HCT116 (cell line): Measurements from ENCODE around the gene SULT1A1. TPM values are rescaled to one million over a fixed set of nuclear protein-coding genes. Genes with fewer than 3 reads are reported as not detected.
A peak's percentile ranks its signal among the peaks of the same experiment; 100 is the strongest.
"Not testable (repeated sequence)": the region's sequence is repeated elsewhere in the genome, so short reads cannot be mapped to it uniquely, and the experiment has no call there.

Experiments
- ATAC-seq: fragments of 200-7000 bp; cut with Tn5 transposase; 2 replicates; pipeline ENCODE4 v1.9.1; 2020; ENCODE audit warnings: mild to moderate bottlenecking, moderate library complexity
- Bru-seq: library from RNA; stranded (reverse); fragments of 400-500 nt; gene quantifications from one replicate; lab custom pipeline; 2021; lab: Mats Ljungman, UMichigan
- BruChase-seq, 2 experiments: library from RNA; stranded (reverse); fragments of 400-500 nt; gene quantifications; one replicate each; lab custom pipeline; 2021; lab: Mats Ljungman, UMichigan
- BruUV-seq: library from RNA; stranded (reverse); fragments of 400-500 nt; replicated peaks from 2 replicates; lab custom pipeline; 2021; lab: Mats Ljungman, UMichigan
- CTCF ChIA-PET: fragments of 300-600 bp; sonication (Branson Sonifier 250); formaldehyde crosslinking; loops from one replicate; lab custom pipeline; 2021; ENCODE audit warnings: antibody characterized with exemption; lab: Charles Lee
- POLR2A ChIA-PET: fragments of 300-600, 350-600 bp; sonication (Branson Sonifier 250); formaldehyde crosslinking; loops from one replicate; lab custom pipeline; 2021; ENCODE audit warnings: antibody characterized with exemption; lab: Charles Lee
- RAD21 ChIA-PET, 2 experiments: fragments of 300-600 bp; sonication (Branson Sonifier 250); formaldehyde crosslinking; loops; one replicate each; lab custom pipeline; 2023; ENCODE audit warnings: low total read pairs in 2 of 2; ENCODE audit not compliant: uncharacterized antibody in 2 of 2, unreplicated experiment in 2 of 2, low non-redundant PET in 1 of 2; lab: Charles Lee
- DNase-seq: peaks from one replicate; pipeline ENCODE4 v3.0.0-alpha.2; 2010; ENCODE audit warnings: low read depth, low spot score
- H2AFZ ChIP-seq: fragments of 200-600 bp; shearing (Covaris generic), sonication (generic); 2 replicates; pipeline ENCODE4 v1.6.1; 2017; ENCODE audit warnings: low read depth, mixed run types, mixed read lengths, antibody characterized with exemption, low read length; ENCODE audit not compliant: poor library complexity, severe bottlenecking
- H3K27ac ChIP-seq: 2 replicates; pipeline ENCODE4 v1.5.1; 2012; ENCODE audit warnings: low read depth, low read length
- H3K27me3 ChIP-seq: fragments of 200-600 bp; sonication (generic); 2 replicates; pipeline ENCODE4 v1.6.1; 2016; ENCODE audit warnings: mixed run types, low read length, mixed read lengths; ENCODE audit not compliant: insufficient read depth
- H3K36me3 ChIP-seq, 2 experiments: fragments of 200-500 bp in 1 of 2; fragments of 200-600 bp in 1 of 2; sonication (Bioruptor generic) in 1 of 2; sonication (generic) in 1 of 2; 2 replicates each; pipeline versions ENCODE4 v1.5.1 to v1.6.1; 2014 to 2016; ENCODE audit warnings: low read length in 2 of 2, inconsistent platforms in 1 of 2, mixed read lengths in 1 of 2, mixed run types in 1 of 2; ENCODE audit not compliant: insufficient read depth in 2 of 2, control insufficient read depth in 1 of 2
- H3K4me1 ChIP-seq, 2 experiments: fragments of 200-600 bp in 1 of 2; sonication (generic) in 1 of 2; 2 replicates each; pipeline versions ENCODE4 v1.5.1 to v1.6.1; 2012 to 2017; ENCODE audit warnings: low read length in 2 of 2, inconsistent platforms in 1 of 2, mild to moderate bottlenecking in 1 of 2, mixed read lengths in 1 of 2, mixed run types in 1 of 2, moderate library complexity in 1 of 2; ENCODE audit not compliant: insufficient read depth in 2 of 2, control insufficient read depth in 1 of 2
- H3K4me2 ChIP-seq: fragments of 200-600 bp; sonication (generic); 2 replicates; pipeline ENCODE4 v1.6.1; 2017; ENCODE audit warnings: mixed run types, low read length, mixed read lengths
- H3K4me3 ChIP-seq, 2 experiments: fragments of 200-600 bp in 1 of 2; sonication (generic) in 1 of 2; replicated peaks in 1 of 2; 2 replicates each; pipeline ENCODE4 v1.5.1; 2011 to 2016; ENCODE audit warnings: low read length in 2 of 2, control low read depth in 1 of 2, low read depth in 1 of 2, mild to moderate bottlenecking in 1 of 2, mixed read lengths in 1 of 2, mixed run types in 1 of 2
- H3K79me2 ChIP-seq: fragments of 200-600 bp; sonication (generic); 2 replicates; pipeline ENCODE4 v1.6.1; 2017; ENCODE audit warnings: mild to moderate bottlenecking, mixed run types, low read length, moderate library complexity, mixed read lengths; ENCODE audit not compliant: insufficient read depth
- H3K9ac ChIP-seq: fragments of 200-600 bp; sonication (generic); 2 replicates; pipeline ENCODE4 v1.6.1; 2016; ENCODE audit warnings: low read length, mixed read lengths
- H3K9me2 ChIP-seq: fragments of 200-600 bp; sonication (generic), shearing (Covaris generic); 2 replicates; pipeline ENCODE4 v1.6.1; 2017; ENCODE audit warnings: mixed run types, mild to moderate bottlenecking, moderate library complexity; ENCODE audit not compliant: insufficient read depth
- H3K9me3 ChIP-seq, 2 experiments: fragments of 200-500 bp in 1 of 2; fragments of 200-600 bp in 1 of 2; sonication (Bioruptor generic) in 1 of 2; sonication (generic) in 1 of 2; 2 replicates each; pipeline ENCODE4 v1.6.1; 2014 to 2017; ENCODE audit warnings: low read length in 2 of 2, mixed read lengths in 2 of 2, inconsistent platforms in 1 of 2, low read depth in 1 of 2, mild to moderate bottlenecking in 1 of 2, mixed run types in 1 of 2, moderate library complexity in 1 of 2; ENCODE audit not compliant: control insufficient read depth in 1 of 2, insufficient read depth in 1 of 2
- H4K20me1 ChIP-seq: fragments of 200-600 bp; sonication (generic), shearing (Covaris generic); 2 replicates; pipeline ENCODE4 v1.6.1; 2017; ENCODE audit warnings: mixed run types, mild to moderate bottlenecking, moderate library complexity; ENCODE audit not compliant: insufficient read depth
- MAX ChIP-seq: IDR thresholded peaks from 2 replicates; pipeline ENCODE4 v1.6.1; 2012
- POLR2AphosphoS5 ChIP-seq: IDR thresholded peaks from 2 replicates; pipeline ENCODE4 v1.6.1; 2011; ENCODE audit warnings: mild to moderate bottlenecking, low read depth, low read length, moderate library complexity
- intact Hi-C: fragments of 100-400 bp; cut with micrococcal nuclease; formaldehyde crosslinking; loops from 2 replicates; pipeline ENCODE4 v1.10.0; 2022
- long read RNA-seq: library from polyadenylated mRNA; unstranded; transcript quantifications from one replicate; pipeline ENCODE4 v2.0.0, GENCODE V29; 2021; ENCODE audit not compliant: unreplicated experiment
- polyA plus RNA-seq: library from polyadenylated mRNA; unstranded; fragments of >200 nt; gene quantifications from 2 replicates; pipeline ENCODE4 v1.2.1, GENCODE V29; 2012; ENCODE audit warnings: missing spikeins
- total RNA-seq: library from RNA; stranded (reverse); gene quantifications from one replicate; pipeline ENCODE4 v1.2.1, GENCODE V29; 2021; ENCODE audit not compliant: unreplicated experiment

The SULT1A1 gene
- total RNA-seq (23.1 TPM), Bru-seq, nascent RNA (percentile 60 among the genes with signal in this experiment), BruChase-seq, experiment 1, labeled RNA remaining after a 6-hour chase (percentile 52 among the genes with signal in this experiment), BruChase-seq, experiment 2, labeled RNA remaining after a 2-hour chase (percentile 60 among the genes with signal in this experiment)
- 19.0 and 26.1 TPM in 2 replicates for polyA plus RNA-seq
- long read RNA-seq, transcript SULT1A1-201 (8 exons, 1,162 nt) = major isoform, 12 of 22 reads
- long read RNA-seq, partial matches to known transcripts = 3 of 22 reads
- long read RNA-seq, other reads (novel, unspliced or antisense) = 4 of 22 reads

DNA sequence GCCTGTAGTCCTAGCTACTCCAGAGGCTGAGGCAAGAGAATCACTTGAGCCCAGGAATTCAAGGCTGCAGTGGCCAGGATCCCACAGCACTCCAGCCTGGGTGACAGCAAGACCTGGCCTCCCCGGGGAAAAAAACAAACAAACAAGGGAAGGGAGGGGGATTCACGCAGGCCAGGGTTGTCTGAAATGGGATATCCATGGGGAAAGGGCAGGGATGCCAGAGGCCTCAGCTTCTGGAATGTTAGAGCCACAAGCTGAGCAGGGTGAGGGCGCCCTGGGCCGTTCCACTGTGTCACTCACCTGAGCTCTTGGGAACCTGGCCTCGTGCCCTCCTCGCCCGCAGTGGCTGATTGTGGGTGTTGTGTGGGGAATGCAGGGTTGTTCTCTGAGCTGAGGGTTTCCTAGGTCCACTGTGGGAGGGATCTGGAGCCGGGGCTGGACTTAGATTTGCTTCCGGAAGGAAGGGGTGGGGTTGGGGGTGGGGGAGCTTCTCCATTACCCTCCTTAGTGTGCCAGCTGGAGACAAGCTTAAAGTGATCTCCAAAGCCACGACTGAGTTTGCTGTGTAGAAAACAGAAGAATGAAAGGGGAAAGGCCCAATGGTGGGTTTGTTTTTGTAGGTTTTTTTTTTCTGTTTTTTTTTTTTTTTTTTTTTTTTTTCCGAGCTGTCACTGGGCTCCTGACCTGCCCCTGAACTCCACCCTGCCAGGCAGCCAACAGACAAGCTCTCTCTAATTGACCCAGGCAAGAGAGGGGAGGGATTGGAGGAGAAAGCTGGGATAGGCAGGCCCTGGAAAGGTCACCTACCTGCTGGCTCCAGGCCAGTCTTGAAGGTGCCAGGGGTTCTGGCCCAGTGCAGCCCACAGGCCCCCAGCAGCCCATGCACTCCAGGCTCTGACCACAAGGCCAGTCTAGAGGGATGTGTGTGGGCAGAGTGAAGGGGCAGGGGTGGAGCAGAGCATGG is at the start of gene SULT1A1:
SULT1A1 (minus strand) TSS at position 414 of the 964 bp plus-strand sequence. CDS start 1,189 bp downstream, outside the sequence.
- ChIA-PET POLR2A (interaction anchor here (1.0 to 2.0 kb wide), 3 partner anchors 13 to 212 kb away, joined by 3 to 7 read pairs (median 3); partner anchors contain the start of genes ATXN2L and SULT1A2), CTCF (interaction anchor here (0.6 to 1.6 kb wide), 4 partner anchors 12 to 1203 kb away, joined by 4 to 5 read pairs (median 4); no protein-coding TSS in a partner anchor), RAD21 (interaction anchor here in 1 of 2 experiments (1.0 kb wide), 1 partner anchor 13 kb away, joined by 3 read pairs; the partner anchor contains the start of gene SULT1A2)
- Histone ChIP-seq H3K79me2 (no peaks in the 10 kb centered on the region), H2AFZ (no peak within 1 kb of the TSS), H3K9me2 (no peaks in the 10 kb centered on the region), H4K20me1 (no peaks in the 10 kb centered on the region), H3K4me3 (peak within 1 kb of the TSS; percentile 34 to 55), H3K27ac (peak within 1 kb of the TSS; percentile 65), H3K4me1 (peaks cover 7 to 18% of the 10 kb centered on the region in 2 experiments; a peak in 3 of 4 replicates), H3K4me2 (peak within 1 kb of the TSS; percentile 66), H3K9me3 (no peaks in the 10 kb centered on the region), H3K9ac (peak within 1 kb of the TSS; percentile 48; the same call in 1 of the 2 replicates), H3K36me3 (no peaks in the 10 kb centered on the region; a peak in 1 of 4 replicates), H3K27me3 (no peaks in the 10 kb centered on the region)
- ATAC-seq = peak; percentile 68
- BruUV-seq = TSS peak; percentile 66
- intact Hi-C loops = no loop called here
- TF ChIP-seq MAX (no peak), POLR2AphosphoS5 (peak; percentile 47)
- no peak for DNase-seq

- RAD21 ChIA-PET, H3K36me3 ChIP-seq, ATAC-seq, H3K79me2 ChIP-seq, H3K9ac ChIP-seq, CTCF ChIA-PET, H3K27ac ChIP-seq, H2AFZ ChIP-seq, H3K9me2 ChIP-seq, H3K4me2 ChIP-seq, BruUV-seq, H3K27me3 ChIP-seq, H3K9me3 ChIP-seq, intact Hi-C loops, H3K4me3 ChIP-seq, POLR2A ChIA-PET, H4K20me1 ChIP-seq, DNase-seq: not testable (repeated sequence)
- peaks cover 0 to 14% of the 10 kb centered on the region in 2 experiments; a peak in 2 of 4 replicates for H3K4me1 ChIP-seq
Observed at GRCh38 chr16:28639959-28640358, 30.1 kb upstream of the SULT1A1 start.

- H3K4me3 ChIP-seq, RAD21 ChIA-PET, H3K9ac ChIP-seq, H3K79me2 ChIP-seq, H3K36me3 ChIP-seq, CTCF ChIA-PET, DNase-seq, H3K9me3 ChIP-seq, H4K20me1 ChIP-seq, H3K27ac ChIP-seq, H3K9me2 ChIP-seq, BruUV-seq, H2AFZ ChIP-seq, H3K4me2 ChIP-seq, intact Hi-C loops, ATAC-seq, POLR2A ChIA-PET, H3K27me3 ChIP-seq: not testable (repeated sequence)
- H3K4me1 ChIP-seq = peaks cover 0 to 14% of the 10 kb centered on the region in 2 experiments; a peak in 2 of 4 replicates
Observed at GRCh38 chr16:28638359-28638758, 28.5 kb upstream of the SULT1A1 start.
